Measurements from ENCODE around the gene PITPNC1. TPM values are rescaled to one million over a fixed set of nuclear protein-coding genes. Genes with fewer than 3 reads are reported as not detected.

Gene PITPNC1
- total RNA-seq, 1 experiment from 2014 or later, result 23.1 TPM

- CTCF ChIA-PET, result no interaction called here
- Histone ChIP-seq H4K20me1 (ENCODE audit: low read length) (peaks cover 27% of the 10 kb centered on the region), H3K9ac (ENCODE audit: low read length) (no peak overlapping the region), H3F3A (ENCODE audit: low read length, unreplicated experiment) (no peaks in the 10 kb centered on the region), H3K9me3 (ENCODE audit: low read length) (no peaks in the 10 kb centered on the region), H3K4me2 (ENCODE audit: low read length) (no peak overlapping the region), H3K27ac (ENCODE audit: low read length) (no peak overlapping the region), H3K4me3 (ENCODE audit: low read length) (no peak overlapping the region), H3K36me3 (ENCODE audit: low read depth, low read length) (peaks cover 85% of the 10 kb centered on the region), H2AFZ (ENCODE audit: low read length) (no peak overlapping the region), H3K9me2 (replicated peaks; ENCODE audit: low read length) (no peaks in the 10 kb centered on the region), H3K79me2 (ENCODE audit: low read length) (peaks cover 59% of the 10 kb centered on the region), H3K27me3 (ENCODE audit: low read length) (no peaks in the 10 kb centered on the region), H3K4me1 (ENCODE audit: insufficient read depth, low read length) (no peaks in the 10 kb centered on the region)
- POLR2A ChIA-PET (ENCODE audit: unreplicated experiment), result interaction anchor here (0.6 kb wide), 1 partner anchor 1912 kb away, joined by 3 read pairs; no protein-coding TSS in a partner anchor
- no peak for TF ChIP-seq EZH2 (IDR thresholded peaks at IDR 0.05; ENCODE audit: low read length, unreplicated experiment)
- ATAC-seq, result no peak
- no TSS peak for BruUV-seq (replicated peaks)
- intact Hi-C loops (cut with micrococcal nuclease), result no loop called here
- DNase-seq, result no peak
Measured at GRCh38 chr17:67353161-67353560, 23.9 kb upstream of the PITPNC1 start.

- no peak for ATAC-seq
- CTCF ChIA-PET, result no interaction called here
Measured at GRCh38 chr17:67353929-67354574, 23.0 kb upstream of the PITPNC1 start.

GRCh38 chr17:67358612-67359011, 18.5 kb upstream of the PITPNC1 start:
- no peak for TF ChIP-seq CTCF (conservative IDR thresholded peaks at IDR 0.05; ENCODE audit: low read depth, low read length)
- TF ChIP-seq EZH2phosphoT487 (IDR thresholded peaks at IDR 0.05; ENCODE audit: borderline replicate concordance, low read length), result no peak
- TF ChIP-seq EZH2 (IDR thresholded peaks at IDR 0.05; ENCODE audit: low read length, unreplicated experiment), result no peak
- ATAC-seq (no peak), DNase-seq (no peak)
- no peak overlapping the region for H3K4me3 ChIP-seq (ENCODE audit: low read length)
- no peak overlapping the region for H2AFZ ChIP-seq (ENCODE audit: low read length)
- ChIA-PET POLR2A (ENCODE audit: unreplicated experiment) (no interaction called here), CTCF (no interaction called here)
- BruUV-seq (replicated peaks), result no TSS peak
- no peak overlapping the region for H3K27ac ChIP-seq (ENCODE audit: low read length)
- H3K9ac ChIP-seq (ENCODE audit: low read length), result no peak overlapping the region
- peaks cover 82% of the 10 kb centered on the region for H3K36me3 ChIP-seq (ENCODE audit: low read depth, low read length)
- peaks cover 11% of the 10 kb centered on the region for H3K4me1 ChIP-seq (ENCODE audit: insufficient read depth, low read length)
- H3K27me3 ChIP-seq (ENCODE audit: low read length), result no peaks in the 10 kb centered on the region
- peaks cover 59% of the 10 kb centered on the region for H4K20me1 ChIP-seq (ENCODE audit: low read length)
- no peaks in the 10 kb centered on the region for H3K9me3 ChIP-seq (ENCODE audit: low read length)
- H3F3A ChIP-seq (ENCODE audit: low read length, unreplicated experiment), result no peaks in the 10 kb centered on the region
- intact Hi-C loops (cut with micrococcal nuclease), result no loop called here
- H3K4me2 ChIP-seq (ENCODE audit: low read length), result no peak overlapping the region
- peaks cover 92% of the 10 kb centered on the region for H3K79me2 ChIP-seq (ENCODE audit: low read length)
- H3K9me2 ChIP-seq (replicated peaks; ENCODE audit: low read length), result no peaks in the 10 kb centered on the region

More at GRCh38 chr17:67353929-67354574, 23.0 kb upstream of the PITPNC1 start:
- H3K79me2 ChIP-seq (ENCODE audit: low read length), result peaks cover 68% of the 10 kb centered on the region
- H3K4me1 ChIP-seq (ENCODE audit: insufficient read depth, low read length), result no peaks in the 10 kb centered on the region
- H3K4me2 ChIP-seq (ENCODE audit: low read length), result no peak overlapping the region
- no peaks in the 10 kb centered on the region for H3K27me3 ChIP-seq (ENCODE audit: low read length)
- POLR2A ChIA-PET (ENCODE audit: unreplicated experiment), result interaction anchor here (0.6 kb wide), 1 partner anchor 19 kb away, joined by 3 read pairs; no protein-coding TSS in a partner anchor
- peaks cover 85% of the 10 kb centered on the region for H3K36me3 ChIP-seq (ENCODE audit: low read depth, low read length)
- H4K20me1 ChIP-seq (ENCODE audit: low read length), result peaks cover 34% of the 10 kb centered on the region
- H3K9me2 ChIP-seq (replicated peaks; ENCODE audit: low read length), result no peaks in the 10 kb centered on the region
- H3K9me3 ChIP-seq (ENCODE audit: low read length), result no peaks in the 10 kb centered on the region
- H2AFZ ChIP-seq (ENCODE audit: low read length), result no peak overlapping the region
- H3K4me3 ChIP-seq (ENCODE audit: low read length), result no peak overlapping the region
- H3F3A ChIP-seq (ENCODE audit: low read length, unreplicated experiment), result no peaks in the 10 kb centered on the region
- DNase-seq, result no peak
- no peak overlapping the region for H3K9ac ChIP-seq (ENCODE audit: low read length)
- H3K27ac ChIP-seq (ENCODE audit: low read length), result no peak overlapping the region
- BruUV-seq (replicated peaks), result no TSS peak
- TF ChIP-seq CTCF (conservative IDR thresholded peaks at IDR 0.05; ENCODE audit: low read depth, low read length) (no peak), EZH2phosphoT487 (IDR thresholded peaks at IDR 0.05; ENCODE audit: borderline replicate concordance, low read length) (no peak), EZH2 (IDR thresholded peaks at IDR 0.05; ENCODE audit: low read length, unreplicated experiment) (no peak)
- intact Hi-C loops (cut with micrococcal nuclease), result no loop called here

Data from PC-3 (cell line).